Spleen (tissue), 7 donors: ENCODE measurements around the gene MYH10.

ENCODE experiments used
- CTCF ChIP-seq, 11 experiments: fragments of 200-600 bp in 7 of 11; fragments of 450-650 bp in 4 of 11; sonication (generic) in 4 of 11; IDR thresholded peaks in 8 of 11; conservative IDR thresholded peaks in 3 of 11; 1 replicate in 7 of 11; 2 replicates in 4 of 11; pipeline versions ENCODE4 v1.4.0 to v1.8.0; 2016 to 2021; ENCODE audit warnings: antibody characterized with exemption in 11 of 11, inconsistent platforms in 4 of 11, mild to moderate bottlenecking in 1 of 11
- POLR2A ChIP-seq, 3 donors: fragments of 450-650 bp; IDR thresholded peaks; one replicate each; pipeline ENCODE4 v1.5.1; 2017; ENCODE audit warnings: antibody characterized with exemption in 3 of 3, mild to moderate bottlenecking in 1 of 3
- donor health status: DM: no; HTN: no; CAD: no; lungs with moderate emphysema.
- donor health status: DM: no; HTN: no; CAD: no.
- donor health status: DM: no; HTN: no; CAD: no.

GRCh38 chr17:8474826-8475225, 155.7 kb downstream of the MYH10 start:
- TF ChIP-seq POLR2A (IDR thresholded peaks at IDR 0.05) (no peak), CTCF (IDR thresholded peaks at IDR 0.05 in 8 of 11, conservative IDR thresholded peaks at IDR 0.05 in 3 of 11) (no peak)
